Natural killer cell treated with Interleukin-12 subunit alpha and Interleukin-12 subunit beta and Interleukin-15 and Interleukin-18, amount 100 ng/mL, for 72 hours (primary cell): Measurements from ENCODE around the gene DIO2. TPM values are rescaled to one million over a fixed set of nuclear protein-coding genes. Genes with fewer than 3 reads are reported as not detected.

Experiments used
- ATAC-seq, 2 donors: fragments of 150-1000 bp; cut with Tn5 transposase in 1 of 2; sonication (Bioruptor Pico), chemical (Tn5 transposase) in 1 of 2; 2 replicates each; pipeline ENCODE4 v1.10.0; 2021
- DNase-seq: peaks from one replicate; pipeline ENCODE4 v3.0.0; 2022; ENCODE audit warnings: low spot score
- H3K27ac Mint-ChIP-seq, 2 donors: 1 replicate in 1 of 2; 2 replicates in 1 of 2; pipeline ENCODE4 v1.8.0; 2022; ENCODE audit warnings: mixed read lengths in 2 of 2, mild to moderate bottlenecking in 1 of 2, moderate library complexity in 1 of 2
- H3K27me3 Mint-ChIP-seq, 2 donors: 1 replicate in 1 of 2; 2 replicates in 1 of 2; pipeline ENCODE4 v1.8.0; 2022; ENCODE audit warnings: mixed read lengths in 2 of 2
- H3K36me3 Mint-ChIP-seq: one replicate; pipeline ENCODE4 v1.8.0; 2022; ENCODE audit warnings: mixed read lengths
- H3K4me1 Mint-ChIP-seq, 2 donors: 1 replicate in 1 of 2; 2 replicates in 1 of 2; pipeline ENCODE4 v1.8.0; 2022; ENCODE audit warnings: low read depth in 2 of 2, mixed read lengths in 2 of 2, mild to moderate bottlenecking in 1 of 2
- H3K4me3 Mint-ChIP-seq: one replicate; pipeline ENCODE4 v1.8.0; 2022; ENCODE audit warnings: mixed read lengths
- H3K9me3 Mint-ChIP-seq: 2 replicates; pipeline ENCODE4 v1.8.0; 2022; ENCODE audit warnings: mixed read lengths
- total RNA-seq, 2 donors: library from RNA; stranded (reverse); gene quantifications; one replicate each; pipeline ENCODE4 v1.2.3, GENCODE V29; 2022

The DIO2 gene
- total RNA-seq, 2 donors from 2014 or later: not detected

DNA sequence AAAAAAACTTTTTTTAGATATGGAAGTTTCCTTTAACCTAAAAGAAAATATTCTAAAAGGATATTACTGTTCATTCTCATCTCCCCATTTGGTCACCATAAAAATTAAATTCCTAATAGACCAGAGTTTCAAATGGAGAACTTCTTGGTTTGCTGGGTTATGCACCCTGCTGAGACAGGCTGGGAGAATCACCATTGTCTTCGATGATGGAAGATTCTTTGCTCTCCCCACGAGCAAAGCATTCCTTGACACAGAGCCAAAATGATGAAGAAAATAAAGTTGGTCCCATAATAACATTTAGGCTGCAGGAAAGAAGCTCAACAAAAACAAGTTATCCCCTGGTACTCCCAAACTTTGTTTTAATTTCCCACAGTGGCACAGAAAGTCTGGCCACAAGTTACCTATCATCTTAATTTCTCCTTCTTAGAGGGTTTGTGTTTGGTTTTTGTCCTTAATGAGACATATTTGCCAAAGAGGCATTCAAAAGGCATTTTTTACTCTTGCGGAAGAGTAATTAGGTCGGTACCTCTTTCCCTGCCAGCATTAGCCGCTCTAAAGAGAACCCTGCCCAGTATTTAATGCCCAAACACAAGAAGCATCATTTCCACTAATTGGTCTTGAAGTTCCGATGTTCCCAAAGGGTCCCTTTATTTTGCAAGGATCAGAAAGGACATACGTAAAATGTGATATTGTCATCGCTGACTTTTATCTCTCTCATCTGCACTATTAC lies 4.8 kb downstream of the DIO2 start:
- Mint-ChIP-seq H3K9me3 (peaks cover 4% of the 10 kb centered on the region), H3K4me1 (no peaks in the 10 kb centered on the region), H3K36me3 (no peaks in the 10 kb centered on the region), H3K4me3 (no peak overlapping the region), H3K27me3 (no peaks in the 10 kb centered on the region), H3K27ac (no peak overlapping the region)
- DNase-seq (no peak), ATAC-seq (no peak)

DNA sequence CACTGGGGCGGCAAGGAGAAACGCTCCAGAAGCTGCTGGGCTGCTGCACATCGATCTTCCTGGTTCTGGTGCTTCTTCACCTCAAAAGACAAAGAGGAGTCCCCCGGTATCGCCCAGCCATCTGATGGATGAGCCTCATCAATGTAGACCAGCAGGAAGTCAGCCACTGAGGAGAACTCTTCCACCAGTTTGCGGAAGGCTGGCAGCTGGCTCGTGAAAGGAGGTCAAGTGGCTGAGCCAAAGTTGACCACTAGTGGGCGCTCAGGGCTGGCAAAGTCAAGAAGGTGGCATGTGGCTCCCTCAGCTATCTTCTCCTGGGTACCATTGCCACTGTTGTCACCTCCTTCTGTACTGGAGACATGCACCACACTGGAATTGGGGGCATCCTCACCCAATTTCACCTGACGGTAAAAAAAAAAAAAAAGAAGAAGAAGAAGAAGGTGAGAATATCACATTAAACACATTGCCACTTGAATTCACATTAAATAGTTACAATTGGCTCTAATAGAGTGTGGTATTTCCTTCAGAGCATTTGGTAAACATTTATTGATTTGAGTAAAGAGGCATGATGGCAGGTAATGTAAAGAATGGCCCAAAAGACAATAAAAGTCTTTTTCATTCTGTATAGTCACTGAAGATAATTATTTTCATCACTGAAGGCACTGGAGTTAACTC lies 8.3 kb downstream of the DIO2 start:
- peaks cover 9% of the 10 kb centered on the region for H3K9me3 Mint-ChIP-seq
- no peak overlapping the region for H3K4me3 Mint-ChIP-seq
- H3K36me3 Mint-ChIP-seq: no peaks in the 10 kb centered on the region
- no peak overlapping the region for H3K27ac Mint-ChIP-seq
- no peaks in the 10 kb centered on the region for H3K27me3 Mint-ChIP-seq
- no peak for DNase-seq
- ATAC-seq: no peak
- no peaks in the 10 kb centered on the region for H3K4me1 Mint-ChIP-seq

GRCh38 chr14:80200093-80200492 lies 11.2 kb downstream of the DIO2 start:
- Mint-ChIP-seq H3K36me3 (no peaks in the 10 kb centered on the region), H3K4me3 (no peak overlapping the region), H3K4me1 (no peaks in the 10 kb centered on the region), H3K9me3 (peaks cover 5% of the 10 kb centered on the region), H3K27ac (no peak overlapping the region), H3K27me3 (no peaks in the 10 kb centered on the region)
- ATAC-seq: no peak
- no peak for DNase-seq

DNA sequence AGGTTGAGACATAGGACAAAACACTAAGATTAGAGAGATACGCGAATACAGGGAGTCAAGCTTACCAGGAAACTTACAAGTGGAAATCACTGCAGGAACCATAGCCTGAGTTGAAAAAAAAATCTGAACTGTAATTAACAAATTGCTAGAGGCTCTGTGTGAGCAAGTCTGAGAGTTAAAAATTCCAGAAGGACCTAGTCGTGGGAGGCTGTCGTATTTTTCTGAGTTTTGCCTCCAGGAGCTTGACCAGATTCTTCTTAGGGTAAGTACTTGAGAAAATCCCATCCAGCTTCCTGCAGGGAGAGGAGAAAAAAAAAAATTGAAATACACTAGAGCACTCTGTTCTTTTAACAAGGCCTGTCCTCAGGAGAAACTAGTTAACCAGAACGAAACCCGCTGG lies 22.7 kb downstream of the DIO2 start:
- Mint-ChIP-seq H3K27me3 (no peaks in the 10 kb centered on the region), H3K4me1 (no peaks in the 10 kb centered on the region), H3K4me3 (no peak overlapping the region), H3K9me3 (peaks cover 7% of the 10 kb centered on the region), H3K36me3 (no peaks in the 10 kb centered on the region), H3K27ac (no peak overlapping the region)
- ATAC-seq: no peak
- DNase-seq: no peak

DNA sequence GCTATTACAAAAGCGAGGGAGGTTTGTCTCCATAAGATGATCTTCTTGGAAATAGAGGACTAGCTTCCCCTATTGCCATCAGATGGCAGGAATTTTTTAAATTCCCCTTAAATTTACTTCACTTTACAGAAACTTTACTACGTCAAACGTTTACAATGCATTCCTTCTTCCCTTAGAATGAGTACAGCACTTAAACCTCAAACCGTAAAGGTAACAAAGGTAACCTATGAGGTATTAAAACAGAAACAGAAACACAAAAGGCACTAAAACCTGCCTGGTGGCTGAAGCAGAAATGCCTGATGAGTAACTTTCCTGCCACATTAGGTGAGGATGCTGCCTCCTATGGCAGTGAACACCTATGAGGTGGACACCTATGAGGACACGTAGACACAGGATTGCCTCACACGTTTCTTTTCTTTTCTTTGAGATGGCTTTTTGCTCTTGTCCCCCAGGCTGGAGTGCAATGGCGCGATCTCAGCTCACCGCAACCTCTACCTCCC lies 25.0 kb downstream of the DIO2 start:
- ATAC-seq (no peak), DNase-seq (no peak)
- Mint-ChIP-seq H3K36me3 (no peaks in the 10 kb centered on the region), H3K4me3 (no peak overlapping the region), H3K4me1 (no peaks in the 10 kb centered on the region), H3K27ac (no peak overlapping the region), H3K9me3 (peaks cover 7% of the 10 kb centered on the region), H3K27me3 (no peaks in the 10 kb centered on the region)

- peaks cover 5% of the 10 kb centered on the region for H3K36me3 Mint-ChIP-seq
- ATAC-seq (no peak), DNase-seq (no peak)
- H3K4me3 Mint-ChIP-seq: no peak overlapping the region
- no peaks in the 10 kb centered on the region for H3K4me1 Mint-ChIP-seq
- no peaks in the 10 kb centered on the region for H3K27me3 Mint-ChIP-seq
- H3K27ac Mint-ChIP-seq: no peak overlapping the region
- H3K9me3 Mint-ChIP-seq: peaks cover 9% of the 10 kb centered on the region
Observed at GRCh38 chr14:80176893-80177292, 34.4 kb downstream of the DIO2 start.

- peaks cover 5% of the 10 kb centered on the region for H3K36me3 Mint-ChIP-seq
- no peak for DNase-seq
- H3K9me3 Mint-ChIP-seq: peaks cover 14% of the 10 kb centered on the region
- no peaks in the 10 kb centered on the region for H3K4me1 Mint-ChIP-seq
- no peaks in the 10 kb centered on the region for H3K27me3 Mint-ChIP-seq
- H3K27ac Mint-ChIP-seq: no peak overlapping the region
- no peak overlapping the region for H3K4me3 Mint-ChIP-seq
- ATAC-seq: no peak
Observed at GRCh38 chr14:80172375-80173051, 38.8 kb downstream of the DIO2 start.

GRCh38 chr14:80167793-80168448 lies 43.4 kb downstream of the DIO2 start:
- Mint-ChIP-seq H3K27ac (no peak overlapping the region), H3K4me3 (no peak overlapping the region), H3K27me3 (no peaks in the 10 kb centered on the region), H3K9me3 (peaks cover 10% of the 10 kb centered on the region), H3K4me1 (no peaks in the 10 kb centered on the region), H3K36me3 (no peaks in the 10 kb centered on the region)
- ATAC-seq: no peak
- no peak for DNase-seq

GRCh38 chr14:80164991-80165721 lies 46.1 kb downstream of the DIO2 start:
- H3K27ac Mint-ChIP-seq: no peak overlapping the region
- no peaks in the 10 kb centered on the region for H3K36me3 Mint-ChIP-seq
- ATAC-seq: no peak

DNA sequence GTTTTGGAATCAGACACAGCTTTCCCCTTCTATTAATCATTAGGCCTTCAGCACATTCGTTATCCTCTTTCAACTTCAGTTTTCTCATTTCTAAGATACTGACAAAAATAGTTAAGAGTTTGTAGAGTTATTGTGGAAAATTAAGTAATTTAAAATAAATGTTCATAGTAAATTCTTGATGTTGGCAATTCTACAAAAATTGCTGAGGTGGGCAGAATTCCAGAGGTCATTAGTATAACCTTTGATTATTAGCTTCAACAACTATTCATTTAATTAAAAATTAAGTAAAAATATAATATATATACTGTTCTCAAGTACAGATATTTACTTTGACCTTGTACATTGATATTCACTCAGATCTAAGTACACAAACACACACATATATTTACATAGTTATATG lies 58.5 kb downstream of the DIO2 start:
- H3K27me3 Mint-ChIP-seq: no peaks in the 10 kb centered on the region
- peaks cover 13% of the 10 kb centered on the region for H3K9me3 Mint-ChIP-seq
- no peak overlapping the region for H3K4me3 Mint-ChIP-seq
- H3K4me1 Mint-ChIP-seq: no peaks in the 10 kb centered on the region
- DNase-seq: no peak
- no peak for ATAC-seq
- H3K27ac Mint-ChIP-seq: no peak overlapping the region
- no peaks in the 10 kb centered on the region for H3K36me3 Mint-ChIP-seq

More at GRCh38 chr14:80164991-80165721, 46.1 kb downstream of the DIO2 start:
- H3K27me3 Mint-ChIP-seq: no peaks in the 10 kb centered on the region
- no peak for DNase-seq
- no peak overlapping the region for H3K4me3 Mint-ChIP-seq
- H3K4me1 Mint-ChIP-seq: no peaks in the 10 kb centered on the region
- peaks cover 8% of the 10 kb centered on the region for H3K9me3 Mint-ChIP-seq

DNA sequence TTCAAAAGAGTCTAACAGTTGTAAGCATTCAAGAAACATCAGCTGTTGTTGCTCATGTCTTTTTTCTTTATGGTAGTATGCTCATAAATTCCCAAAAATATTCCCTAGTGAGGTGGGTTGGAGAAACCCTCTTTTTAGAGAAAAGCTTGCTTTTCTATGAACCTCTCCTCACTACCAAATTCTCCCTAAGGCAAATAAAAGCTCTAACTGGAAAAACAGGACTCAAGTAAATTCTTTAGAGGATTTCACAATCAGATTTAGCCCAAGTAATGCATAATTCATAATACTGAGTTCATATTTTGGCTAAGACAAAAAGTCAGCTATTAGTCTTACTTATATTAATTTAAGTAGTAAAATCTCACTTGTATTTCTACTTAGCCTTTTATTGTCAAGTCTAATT lies 59.1 kb downstream of the DIO2 start:
- Mint-ChIP-seq H3K4me3 (no peak overlapping the region), H3K4me1 (no peaks in the 10 kb centered on the region), H3K36me3 (no peaks in the 10 kb centered on the region), H3K27ac (no peak overlapping the region), H3K9me3 (peaks cover 11% of the 10 kb centered on the region), H3K27me3 (no peaks in the 10 kb centered on the region)
- DNase-seq (no peak), ATAC-seq (no peak)

GRCh38 chr14:80150301-80150700 lies 61.0 kb downstream of the DIO2 start:
- H3K27ac Mint-ChIP-seq: no peak overlapping the region
- peaks cover 10% of the 10 kb centered on the region for H3K9me3 Mint-ChIP-seq
- DNase-seq (no peak), ATAC-seq (no peak)
- no peaks in the 10 kb centered on the region for H3K36me3 Mint-ChIP-seq
- no peak overlapping the region for H3K4me3 Mint-ChIP-seq
- no peaks in the 10 kb centered on the region for H3K4me1 Mint-ChIP-seq
- H3K27me3 Mint-ChIP-seq: no peaks in the 10 kb centered on the region
